NCI-H1417 (cell line): ENCODE results near the gene PHGDH.

ENCODE experiments used
- DNase-seq, 3 experiments: peaks; one replicate each; lab custom pipeline; 2025; lab: John Stamatoyannopoulos, UW

The PHGDH gene

DNA sequence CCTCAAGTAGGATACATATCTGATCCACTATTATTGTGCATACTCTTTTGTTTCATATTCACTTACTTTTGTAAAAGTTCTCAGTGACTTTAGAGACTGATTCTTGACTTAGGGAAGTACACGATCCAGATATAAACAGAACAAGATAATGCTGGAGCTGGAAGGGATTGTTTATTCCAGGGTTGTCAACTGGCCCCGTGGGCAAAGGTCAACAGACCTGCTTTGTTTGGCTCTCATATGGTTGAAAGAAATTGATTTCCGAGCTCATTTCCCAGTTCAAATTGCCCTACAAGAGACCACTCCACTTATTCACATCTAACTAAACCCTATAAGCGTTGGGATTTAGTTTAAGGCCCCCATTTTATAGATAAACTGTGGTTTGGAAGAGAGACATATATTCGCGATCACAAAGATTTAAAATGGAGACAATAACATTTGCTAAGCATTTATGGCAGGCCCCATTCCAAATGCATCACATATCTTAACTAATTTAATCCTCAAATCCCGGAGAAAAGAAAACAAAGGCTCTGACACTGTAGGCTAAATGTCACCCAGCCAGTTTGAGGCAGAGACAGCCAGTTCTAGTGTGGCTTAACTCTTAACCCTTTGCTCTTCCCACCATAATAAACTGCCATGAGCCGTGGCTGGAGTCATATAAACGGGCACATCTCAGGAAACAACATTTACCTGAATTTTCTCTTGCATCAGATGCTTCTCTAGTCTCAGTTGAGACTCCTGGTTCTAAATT is 78.9 kb downstream of the PHGDH start:
- no peak for DNase-seq

DNA sequence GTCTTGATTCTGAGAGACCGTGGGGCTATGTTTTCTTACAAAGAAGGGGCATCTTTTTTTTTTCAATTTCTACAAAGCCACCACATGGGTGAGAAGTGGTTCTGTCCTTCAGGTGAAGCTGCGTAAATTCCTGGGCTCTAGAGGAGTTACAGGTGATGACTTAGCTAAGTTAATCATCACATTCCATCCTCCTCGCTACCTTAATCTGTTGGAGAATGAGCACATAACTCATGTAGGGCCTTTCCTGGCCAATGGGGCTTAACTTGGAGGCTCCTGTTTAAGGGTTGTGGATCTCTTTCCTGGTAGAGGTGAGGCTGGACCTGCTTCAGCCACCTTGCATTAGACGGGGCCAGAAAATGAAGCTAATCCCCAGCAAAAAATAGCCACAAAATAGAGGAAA is 79.6 kb downstream of the PHGDH start:
- DNase-seq: no peak
